ENCODE results near the gene COL24A1.

Gene COL24A1

DNA sequence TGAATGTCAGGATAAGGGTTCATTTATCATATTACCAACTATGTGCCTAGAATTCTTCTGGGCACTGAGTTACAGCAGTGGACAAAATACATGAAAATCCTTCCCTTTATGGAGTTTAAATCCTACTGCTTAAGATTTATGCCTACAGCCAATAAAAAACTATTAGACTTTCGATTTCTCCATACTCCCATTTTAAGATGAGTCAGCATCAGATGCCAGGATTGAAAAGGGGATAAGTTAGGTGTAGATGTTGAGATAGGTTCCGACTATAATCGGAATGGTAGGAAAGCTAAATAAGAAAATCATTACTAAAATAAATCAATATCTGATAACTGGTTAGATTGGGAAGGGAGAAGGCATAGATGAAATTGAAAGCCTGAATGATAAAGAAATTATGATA lies 3.2 kb upstream of the COL24A1 start:
- Histone ChIP-seq H3K14ac (ENCODE audit: low read length) (no peak overlapping the region), H3K4me1 (ENCODE audit: control insufficient read depth in 2 of 2, insufficient read depth in 1 of 2, low read depth in 1 of 2, low read length in 2 of 2) (peaks cover 9 to 15% of the 10 kb centered on the region in 2 donors), H2BK120ac (ENCODE audit: low read depth, low read length) (no peak overlapping the region), H3K4ac (ENCODE audit: low read length) (no peak overlapping the region), H3K27me3 (ENCODE audit: control insufficient read depth in 3 of 3, insufficient read depth in 3 of 3, low read depth in 1 of 3, low read length in 3 of 3) (peaks cover 13 to 31% (median 23%) of the 10 kb centered on the region in 3 experiments), H3K4me2 (ENCODE audit: insufficient read depth, low read length, poor library complexity, severe bottlenecking) (no peak overlapping the region), H2BK5ac (ENCODE audit: low read length) (no peak overlapping the region), H2BK12ac (ENCODE audit: low read length) (no peak overlapping the region), H2AK5ac (ENCODE audit: low read depth, low read length) (no peak overlapping the region), H2AFZ (ENCODE audit: low read length) (no peak overlapping the region), H4K91ac (ENCODE audit: low read depth, low read length, poor library complexity) (no peak overlapping the region), H3K79me1 (ENCODE audit: low read depth, low read length) (no peaks in the 10 kb centered on the region), H3K9me3 (replicated peaks in 1 of 2; ENCODE audit: control insufficient read depth in 2 of 2, insufficient read depth in 1 of 2, low read depth in 1 of 2, low read length in 2 of 2) (peaks cover 0 to 3% of the 10 kb centered on the region in 2 donors), H3K27ac (replicated peaks; ENCODE audit: low read length) (no peak overlapping the region), H4K8ac (ENCODE audit: low read depth, low read length) (no peak overlapping the region), H2BK15ac (ENCODE audit: low read length) (no peak overlapping the region), H3K36me3 (replicated peaks in 1 of 2; ENCODE audit: control insufficient read depth in 2 of 2, insufficient read depth in 2 of 2, low read length in 2 of 2) (no peaks in the 10 kb centered on the region), H3K9ac (ENCODE audit: low read depth, low read length, poor library complexity) (no peak overlapping the region), H3K23ac (ENCODE audit: low read depth, low read length, poor library complexity) (no peak overlapping the region), H3K18ac (ENCODE audit: low read length) (no peak overlapping the region), H3K4me3 (ENCODE audit: low read length in 2 of 2) (no peak overlapping the region)
- no peak for DNase-seq (ENCODE audit: low spot score)
- no CpG with 5 or more reads among the region's 3 CpGs for WGBS, 2 donors (ENCODE audit: extremely low coverage in 2 of 2, insufficient read length in 2 of 2, insufficient replicate concordance in 1 of 2)

DNA sequence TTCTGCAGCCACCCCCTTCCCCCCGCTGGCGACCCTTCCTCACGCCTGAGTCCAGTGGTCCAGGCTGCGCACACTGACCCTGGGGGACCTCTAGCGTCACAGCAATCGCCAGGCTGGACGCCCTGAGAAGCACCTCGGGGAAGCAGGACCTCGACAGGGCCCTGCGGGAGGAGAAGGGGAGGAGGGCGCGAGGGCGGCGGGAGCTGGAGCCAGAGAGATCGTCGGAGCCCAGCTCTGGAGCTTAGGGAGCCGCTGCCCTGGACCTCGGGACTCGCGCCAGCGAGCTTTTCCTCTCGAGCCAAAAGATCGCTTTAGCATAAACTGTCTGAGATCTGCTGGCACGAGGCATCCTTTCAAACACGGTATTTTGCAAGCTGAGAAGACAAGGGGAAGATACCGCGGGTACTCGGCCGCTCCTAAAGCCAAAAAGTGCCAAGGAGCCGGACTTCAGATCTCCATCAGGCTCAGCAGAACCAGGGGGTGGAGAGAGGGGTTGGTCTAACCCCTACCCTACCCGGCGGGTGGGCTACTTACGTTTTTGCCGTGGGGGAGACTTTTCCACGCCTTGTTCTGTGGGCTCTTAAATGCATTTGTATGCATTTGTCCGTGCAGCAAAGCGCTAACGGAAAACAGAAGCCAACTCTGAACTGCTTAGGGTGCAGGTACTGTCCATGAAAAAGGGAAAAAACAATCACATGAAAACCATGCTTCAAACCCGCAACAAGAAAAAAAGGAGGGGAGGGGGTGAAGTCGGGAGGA lies 586 bp downstream of the COL24A1 start:
- Histone ChIP-seq H2BK12ac (ENCODE audit: low read length) (peak overlapping the region; percentile 84), H2AK5ac (ENCODE audit: low read depth, low read length) (peak overlapping the region; percentile 46), H4K91ac (ENCODE audit: low read depth, low read length, poor library complexity) (no peak overlapping the region), H3K4ac (ENCODE audit: low read length) (no peak overlapping the region), H3K4me3 (ENCODE audit: low read length in 2 of 2) (peak overlapping the region; percentile 36 to 70), H2BK5ac (ENCODE audit: low read length) (no peak overlapping the region), H2BK120ac (ENCODE audit: low read depth, low read length) (peak overlapping the region; percentile 17), H3K36me3 (replicated peaks in 1 of 2; ENCODE audit: control insufficient read depth in 2 of 2, insufficient read depth in 2 of 2, low read length in 2 of 2) (no peaks in the 10 kb centered on the region), H2BK15ac (ENCODE audit: low read length) (peak overlapping the region; percentile 95), H3K27me3 (ENCODE audit: control insufficient read depth in 3 of 3, insufficient read depth in 3 of 3, low read depth in 1 of 3, low read length in 3 of 3) (peaks cover 17 to 57% (median 30%) of the 10 kb centered on the region in 3 experiments), H3K4me1 (ENCODE audit: control insufficient read depth in 2 of 2, insufficient read depth in 1 of 2, low read depth in 1 of 2, low read length in 2 of 2) (peaks cover 9 to 17% of the 10 kb centered on the region in 2 donors), H3K27ac (replicated peaks; ENCODE audit: low read length) (no peak overlapping the region), H2AFZ (ENCODE audit: low read length) (peak overlapping the region; percentile 91), H3K9me3 (replicated peaks in 1 of 2; ENCODE audit: control insufficient read depth in 2 of 2, insufficient read depth in 1 of 2, low read depth in 1 of 2, low read length in 2 of 2) (peaks cover 0 to 3% of the 10 kb centered on the region in 2 donors), H3K4me2 (ENCODE audit: insufficient read depth, low read length, poor library complexity, severe bottlenecking) (peak overlapping the region; percentile 89), H3K79me1 (ENCODE audit: low read depth, low read length) (no peaks in the 10 kb centered on the region), H3K14ac (ENCODE audit: low read length) (no peak overlapping the region), H3K18ac (ENCODE audit: low read length) (peak overlapping the region; percentile 94), H3K23ac (ENCODE audit: low read depth, low read length, poor library complexity) (peak overlapping the region; percentile 73), H3K9ac (ENCODE audit: low read depth, low read length, poor library complexity) (peak overlapping the region; percentile 86), H4K8ac (ENCODE audit: low read depth, low read length) (no peak overlapping the region)
- WGBS, 2 donors (ENCODE audit: extremely low coverage in 2 of 2, insufficient read length in 2 of 2, insufficient replicate concordance in 1 of 2) = no CpG with 5 or more reads among the region's 40 CpGs
- peak; percentile 18 for DNase-seq (ENCODE audit: low spot score)

- peak overlapping the region in 1 of 2 donors; percentile 70 for H3K4me3 ChIP-seq (ENCODE audit: low read length in 2 of 2)
Observed at GRCh38 chr1:86155051-86155806, 1.3 kb downstream of the COL24A1 start.

More at GRCh38 chr1:86155051-86155806, 1.3 kb downstream of the COL24A1 start:
- peak overlapping the region; percentile 17 for H2BK120ac ChIP-seq (ENCODE audit: low read depth, low read length)
- H2BK5ac ChIP-seq (ENCODE audit: low read length) = peak overlapping the region; percentile 53
- peak overlapping the region; percentile 43 for H4K91ac ChIP-seq (ENCODE audit: low read depth, low read length, poor library complexity)
- H3K18ac ChIP-seq (ENCODE audit: low read length) = peak overlapping the region; percentile 94
- H3K14ac ChIP-seq (ENCODE audit: low read length) = peak overlapping the region; percentile 47
- H3K4me1 ChIP-seq (ENCODE audit: control insufficient read depth in 2 of 2, insufficient read depth in 1 of 2, low read depth in 1 of 2, low read length in 2 of 2) = peaks cover 9 to 17% of the 10 kb centered on the region in 2 donors
- H3K4me2 ChIP-seq (ENCODE audit: insufficient read depth, low read length, poor library complexity, severe bottlenecking) = peak overlapping the region; percentile 89
- H3K9ac ChIP-seq (ENCODE audit: low read depth, low read length, poor library complexity) = peak overlapping the region; percentile 86
- peak overlapping the region; percentile 61 for H2AK5ac ChIP-seq (ENCODE audit: low read depth, low read length)
- no CpG with 5 or more reads among the region's 43 CpGs for WGBS, 2 donors (ENCODE audit: extremely low coverage in 2 of 2, insufficient read length in 2 of 2, insufficient replicate concordance in 1 of 2)
- H3K9me3 ChIP-seq (replicated peaks in 1 of 2; ENCODE audit: control insufficient read depth in 2 of 2, insufficient read depth in 1 of 2, low read depth in 1 of 2, low read length in 2 of 2) = peaks cover 0 to 3% of the 10 kb centered on the region in 2 donors
- H3K4ac ChIP-seq (ENCODE audit: low read length) = no peak overlapping the region
- no peaks in the 10 kb centered on the region for H3K79me1 ChIP-seq (ENCODE audit: low read depth, low read length)
- peak overlapping the region; percentile 84 for H2BK12ac ChIP-seq (ENCODE audit: low read length)
- H2BK15ac ChIP-seq (ENCODE audit: low read length) = peak overlapping the region; percentile 95
- no peak overlapping the region for H3K27ac ChIP-seq (replicated peaks; ENCODE audit: low read length)
- no peaks in the 10 kb centered on the region for H3K36me3 ChIP-seq (replicated peaks in 1 of 2; ENCODE audit: control insufficient read depth in 2 of 2, insufficient read depth in 2 of 2, low read length in 2 of 2)
- peaks cover 17 to 57% (median 30%) of the 10 kb centered on the region in 3 experiments for H3K27me3 ChIP-seq (ENCODE audit: control insufficient read depth in 3 of 3, insufficient read depth in 3 of 3, low read depth in 1 of 3, low read length in 3 of 3)
- DNase-seq (ENCODE audit: low spot score) = peak; percentile 14
- peak overlapping the region; percentile 89 for H3K23ac ChIP-seq (ENCODE audit: low read depth, low read length, poor library complexity)
- H4K8ac ChIP-seq (ENCODE audit: low read depth, low read length) = no peak overlapping the region
- peak overlapping the region; percentile 91 for H2AFZ ChIP-seq (ENCODE audit: low read length)
